ENCODE results near the gene PRDX2. TPM values are rescaled to one million over a fixed set of nuclear protein-coding genes. Genes with fewer than 3 reads are reported as not detected.

PRDX2 gene
- polyA plus RNA-seq, 12 donors, result 124 to 185 (median 148) TPM; not detected in 1

GRCh38 chr19:12794196-12794941 is 7.2 kb downstream of the PRDX2 start:
- DNase-seq, result no peak

GRCh38 chr19:12793290-12794195 is 8.1 kb downstream of the PRDX2 start:
- peak; percentile 96 for DNase-seq

DNA sequence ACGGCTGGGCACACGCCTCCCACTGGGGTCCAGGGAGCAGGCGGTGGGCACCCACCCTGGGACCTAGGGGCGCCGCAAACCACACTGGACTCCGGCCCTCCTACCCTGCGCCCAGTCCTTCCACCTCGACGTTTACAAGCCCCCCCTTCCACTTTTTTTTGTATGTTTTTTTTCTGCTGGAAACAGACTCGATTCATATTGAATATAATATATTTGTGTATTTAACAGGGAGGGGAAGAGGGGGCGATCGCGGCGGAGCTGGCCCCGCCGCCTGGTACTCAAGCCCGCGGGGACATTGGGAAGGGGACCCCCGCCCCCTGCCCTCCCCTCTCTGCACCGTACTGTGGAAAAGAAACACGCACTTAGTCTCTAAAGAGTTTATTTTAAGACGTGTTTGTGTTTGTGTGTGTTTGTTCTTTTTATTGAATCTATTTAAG is 8.7 kb downstream of the PRDX2 start:
- no peak for DNase-seq

DNA sequence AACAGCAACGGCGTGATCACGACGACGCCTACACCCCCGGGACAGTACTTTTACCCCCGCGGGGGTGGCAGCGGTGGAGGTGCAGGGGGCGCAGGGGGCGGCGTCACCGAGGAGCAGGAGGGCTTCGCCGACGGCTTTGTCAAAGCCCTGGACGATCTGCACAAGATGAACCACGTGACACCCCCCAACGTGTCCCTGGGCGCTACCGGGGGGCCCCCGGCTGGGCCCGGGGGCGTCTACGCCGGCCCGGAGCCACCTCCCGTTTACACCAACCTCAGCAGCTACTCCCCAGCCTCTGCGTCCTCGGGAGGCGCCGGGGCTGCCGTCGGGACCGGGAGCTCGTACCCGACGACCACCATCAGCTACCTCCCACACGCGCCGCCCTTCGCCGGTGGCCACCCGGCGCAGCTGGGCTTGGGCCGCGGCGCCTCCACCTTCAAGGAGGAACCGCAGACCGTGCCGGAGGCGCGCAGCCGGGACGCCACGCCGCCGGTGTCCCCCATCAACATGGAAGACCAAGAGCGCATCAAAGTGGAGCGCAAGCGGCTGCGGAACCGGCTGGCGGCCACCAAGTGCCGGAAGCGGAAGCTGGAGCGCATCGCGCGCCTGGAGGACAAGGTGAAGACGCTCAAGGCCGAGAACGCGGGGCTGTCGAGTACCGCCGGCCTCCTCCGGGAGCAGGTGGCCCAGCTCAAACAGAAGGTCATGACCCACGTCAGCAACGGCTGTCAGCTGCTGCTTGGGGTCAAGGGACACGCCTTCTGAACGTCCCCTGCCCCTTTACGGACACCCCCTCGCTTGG is 9.3 kb downstream of the PRDX2 start:
- DNase-seq, result no peak

DNA sequence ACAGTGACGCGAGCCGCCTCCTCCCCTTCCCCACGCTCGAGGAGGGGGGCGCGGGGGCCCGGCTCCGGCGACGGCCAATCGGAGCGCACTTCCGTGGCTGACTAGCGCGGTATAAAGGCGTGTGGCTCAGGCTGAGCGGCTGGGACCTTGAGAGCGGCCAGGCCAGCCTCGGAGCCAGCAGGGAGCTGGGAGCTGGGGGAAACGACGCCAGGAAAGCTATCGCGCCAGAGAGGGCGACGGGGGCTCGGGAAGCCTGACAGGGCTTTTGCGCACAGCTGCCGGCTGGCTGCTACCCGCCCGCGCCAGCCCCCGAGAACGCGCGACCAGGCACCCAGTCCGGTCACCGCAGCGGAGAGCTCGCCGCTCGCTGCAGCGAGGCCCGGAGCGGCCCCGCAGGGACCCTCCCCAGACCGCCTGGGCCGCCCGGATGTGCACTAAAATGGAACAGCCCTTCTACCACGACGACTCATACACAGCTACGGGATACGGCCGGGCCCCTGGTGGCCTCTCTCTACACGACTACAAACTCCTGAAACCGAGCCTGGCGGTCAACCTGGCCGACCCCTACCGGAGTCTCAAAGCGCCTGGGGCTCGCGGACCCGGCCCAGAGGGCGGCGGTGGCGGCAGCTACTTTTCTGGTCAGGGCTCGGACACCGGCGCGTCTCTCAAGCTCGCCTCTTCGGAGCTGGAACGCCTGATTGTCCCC is 10.1 kb downstream of the PRDX2 start, which contains the start of gene JUNB:
Gene JUNB (plus strand): TSS at position 142 of the 706 bp plus-strand sequence. CDS start 286 bp downstream, at position 428.
- peak; percentile 95 for DNase-seq

GRCh38 chr19:12790628-12791344 is 10.8 kb downstream of the PRDX2 start:
- DNase-seq, result no peak

GRCh38 chr19:12789904-12790619 is 11.5 kb downstream of the PRDX2 start:
- DNase-seq, result peak; percentile 92

GRCh38 chr19:12789098-12789903 is 12.3 kb downstream of the PRDX2 start:
- no peak for DNase-seq

DNA sequence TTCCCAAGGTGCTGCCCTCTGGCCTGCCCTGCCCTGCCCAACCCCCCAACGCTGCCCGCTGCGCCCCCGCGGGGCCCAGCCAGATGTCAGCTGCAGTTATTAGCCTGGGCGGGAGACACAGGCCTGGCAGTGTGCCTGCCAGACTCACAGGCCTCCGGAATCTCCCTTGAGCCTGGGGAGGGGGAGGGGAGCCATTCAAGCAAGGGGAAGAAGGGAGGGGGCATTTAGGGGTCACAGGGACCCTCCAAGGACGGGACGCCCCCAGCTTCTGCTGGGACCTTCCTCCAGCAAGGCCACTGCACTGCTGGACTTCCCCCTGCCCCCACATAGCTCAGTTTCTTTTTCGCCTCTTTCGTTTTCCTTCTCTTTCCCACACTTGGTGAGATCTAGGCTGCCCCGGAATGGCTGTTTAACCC is 12.9 kb downstream of the PRDX2 start:
- no peak for DNase-seq

DNA sequence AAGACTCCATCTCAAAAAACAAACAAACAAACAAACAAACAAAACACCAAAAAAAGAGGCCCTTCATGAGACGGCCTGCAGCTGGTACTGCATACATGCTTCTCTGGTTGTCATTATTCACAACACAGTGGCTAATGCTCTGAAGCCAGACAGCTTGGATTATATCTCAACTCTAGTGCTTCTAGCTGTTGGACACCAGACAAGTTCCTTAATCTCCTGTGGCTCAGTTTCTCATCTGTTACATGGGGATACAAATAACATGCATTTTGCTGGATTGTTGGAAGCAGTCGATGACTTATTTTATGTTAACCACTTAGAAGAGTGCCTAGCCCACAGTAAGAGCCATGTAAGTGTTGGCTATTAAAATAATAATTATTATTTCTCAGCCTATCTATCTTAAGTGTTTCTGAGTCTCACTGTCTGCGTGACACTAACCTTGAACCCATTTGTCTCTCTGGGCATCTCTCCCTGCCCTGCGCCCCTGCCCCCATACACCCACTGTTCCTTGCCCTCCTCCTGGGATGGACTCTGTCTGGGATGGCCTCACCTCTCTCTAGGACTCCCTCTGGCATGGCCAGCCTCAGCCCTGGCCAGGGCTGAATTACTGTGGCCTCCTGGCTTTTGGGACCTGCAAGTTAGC is 13.4 kb downstream of the PRDX2 start:
- no peak for DNase-seq

- DNase-seq, result no peak
Observed at GRCh38 chr19:12787458-12787857, 14.1 kb downstream of the PRDX2 start.

GRCh38 chr19:12786952-12787351 is 14.6 kb downstream of the PRDX2 start:
- DNase-seq, result no peak

- DNase-seq, result no peak
Observed at GRCh38 chr19:12786141-12786870, 15.3 kb downstream of the PRDX2 start.

DNA sequence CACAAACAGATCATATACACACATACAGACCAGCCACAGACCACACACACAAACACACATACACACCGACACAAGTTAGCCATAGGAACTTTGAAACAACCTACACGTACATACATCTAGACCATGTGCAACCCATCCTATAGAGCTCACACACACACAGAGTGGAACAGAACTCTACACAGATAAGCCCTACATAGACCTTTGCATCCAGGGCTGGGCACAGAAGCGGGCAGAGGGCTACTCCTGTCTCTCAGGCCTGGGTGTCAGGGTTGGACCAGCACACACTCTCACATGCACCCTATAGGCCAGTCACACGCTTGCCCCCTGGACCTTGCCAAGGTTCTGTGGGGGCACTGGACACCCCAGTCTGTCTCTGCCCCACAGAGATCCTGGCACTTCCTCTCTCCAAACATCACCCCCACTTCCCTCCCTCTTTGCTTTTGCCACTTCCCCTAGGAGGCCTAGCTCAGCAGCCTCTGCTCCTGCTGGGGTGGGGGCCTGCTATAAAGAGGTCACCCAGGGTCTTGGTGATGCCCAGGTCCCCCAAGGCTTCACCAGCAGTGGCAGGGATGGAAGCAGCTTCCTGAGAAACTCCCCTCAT is 16.1 kb downstream of the PRDX2 start:
- DNase-seq, result no peak

DNA sequence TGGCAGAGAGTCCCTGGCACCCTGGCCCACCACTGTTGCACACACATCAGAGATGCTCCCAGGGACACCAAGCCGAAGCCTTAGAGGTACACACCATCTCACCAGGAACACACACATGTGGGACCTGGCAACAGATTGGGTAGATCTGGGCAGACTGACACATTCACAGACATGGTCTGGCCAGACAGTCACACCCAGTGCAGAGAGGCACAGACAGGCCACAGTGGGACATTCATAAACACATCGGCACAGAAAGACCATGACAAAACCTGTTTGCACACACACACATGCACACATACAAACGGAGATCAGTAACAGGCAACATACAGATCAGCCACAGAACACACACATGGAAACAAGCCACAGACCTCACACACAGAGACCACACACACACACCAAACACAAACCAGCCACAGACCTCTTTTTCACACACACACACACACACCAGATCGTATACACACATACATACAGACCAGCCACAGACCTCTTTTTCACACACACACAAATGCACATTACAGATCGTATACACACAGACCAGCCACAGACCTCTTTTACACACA is 16.6 kb downstream of the PRDX2 start:
- no peak for DNase-seq

GRCh38 chr19:12784394-12784870 is 17.2 kb downstream of the PRDX2 start:
- DNase-seq, result no peak
